HCT116 (cell line): ENCODE results near the gene SPOPL.

Source experiments
- CBX3 ChIP-seq: IDR thresholded peaks from 2 replicates; pipeline ENCODE4 v1.6.1; 2012; ENCODE audit warnings: low read depth
- CEBPB ChIP-seq: IDR thresholded peaks from 2 replicates; pipeline ENCODE4 v1.6.1; 2012; ENCODE audit warnings: low read depth
- CTCF ChIP-seq, 3 experiments: fragments of 200-600 bp in 1 of 3; sonication (generic) in 1 of 3; IDR thresholded peaks in 2 of 3; conservative IDR thresholded peaks in 1 of 3; 2 replicates each; pipeline ENCODE4 v1.5.1; 2012 to 2017; ENCODE audit warnings: low read depth in 2 of 3, low read length in 2 of 3, antibody characterized with exemption in 1 of 3, borderline replicate concordance in 1 of 3, control low read depth in 1 of 3, mild to moderate bottlenecking in 1 of 3, mixed read lengths in 1 of 3, mixed run types in 1 of 3, moderate library complexity in 1 of 3; ENCODE audit not compliant: insufficient read depth in 1 of 3
- EZH2phosphoT487 ChIP-seq: fragments of 200-600 bp; IDR thresholded peaks from 2 replicates; pipeline ENCODE4 v1.6.1; 2018; ENCODE audit warnings: antibody characterized with exemption, borderline replicate concordance
- MAX ChIP-seq: IDR thresholded peaks from 2 replicates; pipeline ENCODE4 v1.6.1; 2012
- POLR2A ChIP-seq: IDR thresholded peaks from 2 replicates; pipeline ENCODE4 v1.7.0; 2011; ENCODE audit warnings: borderline replicate concordance; ENCODE audit not compliant: insufficient read depth, insufficient read length; ENCODE audit errors: extremely low read depth
- POLR2AphosphoS5 ChIP-seq: IDR thresholded peaks from 2 replicates; pipeline ENCODE4 v1.6.1; 2011; ENCODE audit warnings: mild to moderate bottlenecking, low read depth, low read length, moderate library complexity
- REST ChIP-seq: IDR thresholded peaks from 2 replicates; pipeline ENCODE4 v1.6.1; 2012; ENCODE audit warnings: low read depth

DNA sequence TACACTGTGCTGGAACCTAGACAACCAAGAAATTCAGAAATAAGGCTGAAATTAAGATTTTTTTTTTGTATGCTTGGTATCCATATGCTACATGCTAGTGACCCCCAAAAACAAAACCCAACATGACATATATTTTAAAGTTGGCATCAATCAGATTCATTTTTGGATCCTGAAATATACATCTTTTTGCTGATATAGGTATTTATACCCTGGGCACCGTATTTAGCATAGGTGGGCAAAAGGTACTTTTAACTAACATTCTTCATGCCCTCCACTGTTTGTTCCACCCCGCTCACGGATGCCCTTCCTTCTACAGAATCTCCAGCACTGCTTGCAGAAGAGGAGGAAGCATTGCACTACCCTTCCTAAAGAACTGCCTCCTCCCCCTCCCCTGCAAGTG lies 52.6 kb downstream of the SPOPL start:
- TF ChIP-seq CBX3: no peak
- no peak for TF ChIP-seq CTCF (IDR thresholded peaks at IDR 0.05 in 2 of 3, conservative IDR thresholded peaks at IDR 0.05 in 1 of 3; ENCODE audit: borderline replicate concordance in 1 of 3, insufficient read depth in 1 of 3, low read depth in 2 of 3, low read length in 2 of 3)
- no peak for TF ChIP-seq EZH2phosphoT487
- no peak for TF ChIP-seq POLR2A
- no peak for TF ChIP-seq MAX
- TF ChIP-seq REST: no peak
- no peak for TF ChIP-seq POLR2AphosphoS5
- no peak for TF ChIP-seq CEBPB
